Measurements from ENCODE around the gene RNASET2.

DNA sequence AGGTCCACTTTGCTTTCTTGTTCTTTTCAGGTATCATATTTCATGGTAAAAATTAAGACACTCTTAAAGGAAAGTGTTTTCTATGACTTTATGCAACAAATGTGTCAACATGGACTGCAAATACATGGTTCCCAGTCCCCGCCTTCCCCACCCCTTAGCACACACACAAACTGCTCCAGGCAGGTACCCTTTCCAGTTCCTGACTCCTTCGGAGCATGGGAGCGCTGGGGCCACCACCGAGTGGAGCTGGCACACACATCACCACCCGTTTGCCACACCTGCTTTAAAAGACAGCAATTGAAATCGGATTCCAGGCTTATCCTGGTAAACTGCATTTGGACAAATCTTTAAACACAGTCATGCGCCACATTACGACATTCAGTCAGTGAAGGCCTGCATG, 22.2 kb downstream of the RNASET2 start:
- TF ChIP-seq, protein P1, sequence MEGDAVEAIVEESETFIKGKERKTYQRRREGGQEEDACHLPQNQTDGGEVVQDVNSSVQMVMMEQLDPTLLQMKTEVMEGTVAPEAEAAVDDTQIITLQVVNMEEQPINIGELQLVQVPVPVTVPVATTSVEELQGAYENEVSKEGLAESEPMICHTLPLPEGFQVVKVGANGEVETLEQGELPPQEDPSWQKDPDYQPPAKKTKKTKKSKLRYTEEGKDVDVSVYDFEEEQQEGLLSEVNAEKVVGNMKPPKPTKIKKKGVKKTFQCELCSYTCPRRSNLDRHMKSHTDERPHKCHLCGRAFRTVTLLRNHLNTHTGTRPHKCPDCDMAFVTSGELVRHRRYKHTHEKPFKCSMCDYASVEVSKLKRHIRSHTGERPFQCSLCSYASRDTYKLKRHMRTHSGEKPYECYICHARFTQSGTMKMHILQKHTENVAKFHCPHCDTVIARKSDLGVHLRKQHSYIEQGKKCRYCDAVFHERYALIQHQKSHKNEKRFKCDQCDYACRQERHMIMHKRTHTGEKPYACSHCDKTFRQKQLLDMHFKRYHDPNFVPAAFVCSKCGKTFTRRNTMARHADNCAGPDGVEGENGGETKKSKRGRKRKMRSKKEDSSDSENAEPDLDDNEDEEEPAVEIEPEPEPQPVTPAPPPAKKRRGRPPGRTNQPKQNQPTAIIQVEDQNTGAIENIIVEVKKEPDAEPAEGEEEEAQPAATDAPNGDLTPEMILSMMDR (conservative IDR thresholded peaks at IDR 0.05 in 1 of 2, IDR thresholded peaks at IDR 0.05 in 1 of 2; ENCODE audit: low read depth in 1 of 2, low read length in 2 of 2), result no peak
- no peak for TF ChIP-seq EZH2 (IDR thresholded peaks at IDR 0.05; ENCODE audit: low read length, missing control alignments)
